Activated CD8-positive, alpha-beta T cell treated with anti-CD3 and anti-CD28 coated beads for 36 hours (primary cell): ENCODE data around the gene GABPB1. TPM values are rescaled to one million over a fixed set of nuclear protein-coding genes. Genes with fewer than 3 reads are reported as not detected.

Experiments used
- ATAC-seq: fragments of 200-7000 bp; cut with Tn5 transposase; one replicate; pipeline ENCODE4 v1.10.0; 2021; ENCODE audit warnings: mild to moderate bottlenecking, moderate library complexity
- CTCF ChIA-PET: fragments of 350-600 bp; sonication (Branson Sonifier 250); formaldehyde crosslinking; loops from one replicate; lab custom pipeline; 2021; ENCODE audit warnings: antibody characterized with exemption; lab: Charles Lee
- POLR2A ChIA-PET: fragments of 350-600 bp; sonication (Branson Sonifier 250); formaldehyde crosslinking; loops from one replicate; lab custom pipeline; 2021; ENCODE audit warnings: antibody characterized with exemption; lab: Charles Lee
- DNase-seq: peaks from one replicate; pipeline ENCODE4 v3.0.0-alpha.2; 2020
- H3K27ac Mint-ChIP-seq: one replicate; pipeline ENCODE4 v1.8.0; 2021; ENCODE audit warnings: mild to moderate bottlenecking, mixed read lengths
- H3K27me3 Mint-ChIP-seq: one replicate; pipeline ENCODE4 v1.8.0; 2021; ENCODE audit warnings: mixed read lengths
- H3K36me3 Mint-ChIP-seq: one replicate; pipeline ENCODE4 v1.8.0; 2021; ENCODE audit warnings: low read depth, mixed read lengths
- H3K4me1 Mint-ChIP-seq: one replicate; pipeline ENCODE4 v1.8.0; 2021; ENCODE audit warnings: low read depth, mixed read lengths
- H3K4me3 Mint-ChIP-seq: one replicate; pipeline ENCODE4 v1.8.0; 2021; ENCODE audit warnings: mild to moderate bottlenecking, moderate library complexity, mixed read lengths
- H3K9me3 Mint-ChIP-seq: one replicate; pipeline ENCODE4 v1.8.0; 2021; ENCODE audit warnings: mixed read lengths
- CTCF ChIP-seq: fragments of 200-600 bp; IDR thresholded peaks from one replicate; pipeline ENCODE4 v1.8.0; 2022; ENCODE audit warnings: antibody characterized with exemption, mild to moderate bottlenecking
- intact Hi-C: fragments of 100-400 bp; cut with micrococcal nuclease; formaldehyde crosslinking; loops from one replicate; pipeline ENCODE4 v1.10.0; 2022
- total RNA-seq, 2 experiments: library from RNA; stranded (reverse); gene quantifications; one replicate each; pipeline ENCODE4 v1.2.3, GENCODE V29; 2021

Gene GABPB1
- total RNA-seq, 2 experiments from 2014 or later = 33.2 to 36.2 TPM

DNA sequence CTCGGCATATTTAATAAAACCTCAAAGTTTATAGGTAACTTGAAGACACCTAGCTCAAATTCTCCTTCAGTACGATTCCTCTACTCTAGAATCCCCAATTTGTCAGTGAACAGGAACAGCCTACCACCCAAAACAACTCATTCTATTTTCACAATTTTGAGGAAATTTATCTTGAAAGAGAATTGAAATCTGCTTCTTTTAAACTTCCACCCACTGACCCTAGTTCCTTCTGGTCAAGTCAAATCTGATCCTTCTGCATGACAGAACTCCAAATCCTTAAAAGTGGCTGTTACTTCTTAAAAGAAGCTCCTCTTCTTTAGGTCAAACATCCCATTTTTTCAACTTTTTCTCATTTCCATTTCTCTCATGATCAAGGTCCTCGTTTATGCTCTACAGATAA, 4.4 kb downstream of the GABPB1 start:
- Mint-ChIP-seq H3K9me3 (no peaks in the 10 kb centered on the region), H3K27ac (peak overlapping the region; percentile 95), H3K4me3 (peak overlapping the region; percentile 90), H3K4me1 (peaks cover 44% of the 10 kb centered on the region), H3K36me3 (peaks cover 48% of the 10 kb centered on the region), H3K27me3 (no peaks in the 10 kb centered on the region)
- ATAC-seq (no peak), DNase-seq (no peak)
- CTCF ChIA-PET = interaction anchor here (1.0 to 1.6 kb wide), 4 partner anchors 11 to 536 kb away, joined by 3 to 6 read pairs (median 4); no protein-coding TSS in a partner anchor
- intact Hi-C loops = loop anchor here (10.0 kb wide), 3 partner anchors 134 to 554 kb away; partner anchors contain the start of genes AP4E1 and SPPL2A
- POLR2A ChIA-PET = interaction anchor here (0.6 to 1.1 kb wide), 3 partner anchors 11 to 535 kb away, joined by 3 read pairs; no protein-coding TSS in a partner anchor
- no peak for TF ChIP-seq CTCF

DNA sequence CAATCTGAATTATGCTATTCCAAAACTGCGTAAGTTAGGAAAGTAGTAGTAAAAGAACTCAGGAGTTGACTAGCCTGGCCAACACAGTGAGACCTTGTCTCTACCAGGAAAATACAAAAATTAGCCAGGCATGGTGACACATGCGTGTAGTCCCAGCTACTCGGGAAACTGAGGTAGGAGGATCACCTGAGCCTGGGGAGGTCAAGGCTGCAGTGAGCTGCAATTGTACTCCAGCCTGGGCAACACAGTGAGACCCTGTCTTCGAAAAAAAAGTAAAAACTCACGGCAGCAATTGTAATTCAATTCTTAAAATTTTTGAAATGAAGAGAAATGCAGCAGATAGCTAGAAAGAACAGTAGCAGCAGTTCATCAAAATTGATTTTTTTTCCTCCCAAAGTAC, 9.7 kb downstream of the GABPB1 start:
- Mint-ChIP-seq H3K27me3 (no peaks in the 10 kb centered on the region), H3K4me3 (no peak overlapping the region), H3K36me3 (peaks cover 23% of the 10 kb centered on the region), H3K4me1 (peaks cover 37% of the 10 kb centered on the region), H3K27ac (no peak overlapping the region), H3K9me3 (no peaks in the 10 kb centered on the region)
- intact Hi-C loops = no loop called here
- ATAC-seq (no peak), DNase-seq (no peak)
- ChIA-PET POLR2A (interaction anchor here (1.0 to 1.6 kb wide), 3 partner anchors 9 to 122 kb away, joined by 3 to 9 read pairs (median 3); partner anchors contain the start of gene GABPB1), CTCF (interaction anchor here (1.2 kb wide), 1 partner anchor 17 kb away, joined by 3 read pairs; no protein-coding TSS in a partner anchor)
- TF ChIP-seq CTCF = no peak

- H3K4me1 Mint-ChIP-seq = peaks cover 25% of the 10 kb centered on the region
- ChIA-PET CTCF (no interaction called here), POLR2A (interaction anchor here (1.3 to 2.2 kb wide), 2 partner anchors 11 to 162 kb away, joined by 3 to 12 read pairs; partner anchors contain the start of genes GABPB1 and SLC27A2)
- H3K36me3 Mint-ChIP-seq = peaks cover 20% of the 10 kb centered on the region
- DNase-seq = no peak
- H3K27me3 Mint-ChIP-seq = no peaks in the 10 kb centered on the region
- no peaks in the 10 kb centered on the region for H3K9me3 Mint-ChIP-seq
- no peak overlapping the region for H3K27ac Mint-ChIP-seq
- intact Hi-C loops = no loop called here
- TF ChIP-seq CTCF = no peak
- ATAC-seq = no peak
- no peak overlapping the region for H3K4me3 Mint-ChIP-seq
These were observed 11.0 kb downstream of the GABPB1 start for GRCh38 chr15:50344006-50344464.

GRCh38 chr15:50341616-50342136, 13.3 kb downstream of the GABPB1 start:
- TF ChIP-seq CTCF = no peak
- H3K27me3 Mint-ChIP-seq = no peaks in the 10 kb centered on the region
- H3K27ac Mint-ChIP-seq = no peak overlapping the region
- H3K4me1 Mint-ChIP-seq = peaks cover 17% of the 10 kb centered on the region
- ChIA-PET CTCF (no interaction called here), POLR2A (no interaction called here)
- peaks cover 24% of the 10 kb centered on the region for H3K36me3 Mint-ChIP-seq
- DNase-seq (no peak), ATAC-seq (no peak)
- no peak overlapping the region for H3K4me3 Mint-ChIP-seq
- no peaks in the 10 kb centered on the region for H3K9me3 Mint-ChIP-seq
- intact Hi-C loops = no loop called here

GRCh38 chr15:50340416-50340815, 14.6 kb downstream of the GABPB1 start:
- CTCF ChIA-PET = interaction anchor here (0.7 to 1.0 kb wide), 3 partner anchors 10 to 35 kb away, joined by 3 to 4 read pairs (median 4); no protein-coding TSS in a partner anchor
- H3K4me3 Mint-ChIP-seq = no peak overlapping the region

More at GRCh38 chr15:50340416-50340815, 14.6 kb downstream of the GABPB1 start:
- H3K36me3 Mint-ChIP-seq = peaks cover 18% of the 10 kb centered on the region
- peaks cover 11% of the 10 kb centered on the region for H3K4me1 Mint-ChIP-seq
- no peaks in the 10 kb centered on the region for H3K27me3 Mint-ChIP-seq
- H3K9me3 Mint-ChIP-seq = no peaks in the 10 kb centered on the region
- intact Hi-C loops = no loop called here
- DNase-seq (no peak), ATAC-seq (no peak)
- H3K27ac Mint-ChIP-seq = no peak overlapping the region
- TF ChIP-seq CTCF = no peak
- POLR2A ChIA-PET = interaction anchor here (1.5 to 3.4 kb wide), 2 partner anchors 11 to 15 kb away, joined by 3 to 16 read pairs; partner anchors contain the start of gene GABPB1
